ENCODE results near the gene SFXN2.

GRCh38 chr10:102712089-102712488 is 2.3 kb upstream of the SFXN2 start:
- TF ChIP-seq, protein P1, sequence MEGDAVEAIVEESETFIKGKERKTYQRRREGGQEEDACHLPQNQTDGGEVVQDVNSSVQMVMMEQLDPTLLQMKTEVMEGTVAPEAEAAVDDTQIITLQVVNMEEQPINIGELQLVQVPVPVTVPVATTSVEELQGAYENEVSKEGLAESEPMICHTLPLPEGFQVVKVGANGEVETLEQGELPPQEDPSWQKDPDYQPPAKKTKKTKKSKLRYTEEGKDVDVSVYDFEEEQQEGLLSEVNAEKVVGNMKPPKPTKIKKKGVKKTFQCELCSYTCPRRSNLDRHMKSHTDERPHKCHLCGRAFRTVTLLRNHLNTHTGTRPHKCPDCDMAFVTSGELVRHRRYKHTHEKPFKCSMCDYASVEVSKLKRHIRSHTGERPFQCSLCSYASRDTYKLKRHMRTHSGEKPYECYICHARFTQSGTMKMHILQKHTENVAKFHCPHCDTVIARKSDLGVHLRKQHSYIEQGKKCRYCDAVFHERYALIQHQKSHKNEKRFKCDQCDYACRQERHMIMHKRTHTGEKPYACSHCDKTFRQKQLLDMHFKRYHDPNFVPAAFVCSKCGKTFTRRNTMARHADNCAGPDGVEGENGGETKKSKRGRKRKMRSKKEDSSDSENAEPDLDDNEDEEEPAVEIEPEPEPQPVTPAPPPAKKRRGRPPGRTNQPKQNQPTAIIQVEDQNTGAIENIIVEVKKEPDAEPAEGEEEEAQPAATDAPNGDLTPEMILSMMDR (IDR thresholded peaks at IDR 0.05), result no peak
- no peak for TF ChIP-seq POLR2A (IDR thresholded peaks at IDR 0.05)

Measured in adrenal gland (tissue), 5 donors.